RKO (cell line): ENCODE data around the gene NOTCH3.

Experiments
- DNase-seq: peaks from one replicate; pipeline ENCODE4 v3.0.0-alpha.2; 2016; ENCODE audit warnings: low spot score

Gene NOTCH3

DNA sequence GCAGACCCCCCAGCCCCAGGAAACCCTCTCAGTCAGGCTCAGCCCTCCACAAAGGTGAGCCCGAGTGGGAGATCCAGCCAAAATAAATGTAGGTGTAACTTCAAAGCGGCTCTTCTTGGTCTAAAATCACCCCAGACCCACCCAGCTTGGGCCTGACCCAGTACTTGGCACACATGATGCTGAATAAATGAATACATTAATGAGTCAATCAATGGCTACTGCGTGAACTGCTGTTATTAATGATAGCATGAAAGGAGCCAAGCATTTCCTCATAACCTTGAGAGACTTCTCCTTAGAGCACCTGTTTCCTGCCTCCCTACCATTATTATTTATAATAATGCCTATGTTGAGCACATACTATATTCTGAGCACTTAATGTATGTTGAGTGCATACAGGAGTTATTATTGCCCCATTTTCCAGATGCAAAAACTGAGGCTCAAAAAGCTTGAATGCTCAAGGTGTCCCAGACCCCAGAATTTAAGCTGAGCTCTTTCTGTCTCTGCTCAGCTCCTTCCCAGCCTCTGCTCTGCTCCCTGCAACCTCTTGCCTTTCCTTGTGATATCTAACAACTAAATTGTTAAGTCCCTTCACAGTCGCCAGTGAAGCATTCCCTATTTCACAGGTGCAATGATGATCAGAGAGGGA lies 4.3 kb downstream of the NOTCH3 start:
- no peak for DNase-seq

DNA sequence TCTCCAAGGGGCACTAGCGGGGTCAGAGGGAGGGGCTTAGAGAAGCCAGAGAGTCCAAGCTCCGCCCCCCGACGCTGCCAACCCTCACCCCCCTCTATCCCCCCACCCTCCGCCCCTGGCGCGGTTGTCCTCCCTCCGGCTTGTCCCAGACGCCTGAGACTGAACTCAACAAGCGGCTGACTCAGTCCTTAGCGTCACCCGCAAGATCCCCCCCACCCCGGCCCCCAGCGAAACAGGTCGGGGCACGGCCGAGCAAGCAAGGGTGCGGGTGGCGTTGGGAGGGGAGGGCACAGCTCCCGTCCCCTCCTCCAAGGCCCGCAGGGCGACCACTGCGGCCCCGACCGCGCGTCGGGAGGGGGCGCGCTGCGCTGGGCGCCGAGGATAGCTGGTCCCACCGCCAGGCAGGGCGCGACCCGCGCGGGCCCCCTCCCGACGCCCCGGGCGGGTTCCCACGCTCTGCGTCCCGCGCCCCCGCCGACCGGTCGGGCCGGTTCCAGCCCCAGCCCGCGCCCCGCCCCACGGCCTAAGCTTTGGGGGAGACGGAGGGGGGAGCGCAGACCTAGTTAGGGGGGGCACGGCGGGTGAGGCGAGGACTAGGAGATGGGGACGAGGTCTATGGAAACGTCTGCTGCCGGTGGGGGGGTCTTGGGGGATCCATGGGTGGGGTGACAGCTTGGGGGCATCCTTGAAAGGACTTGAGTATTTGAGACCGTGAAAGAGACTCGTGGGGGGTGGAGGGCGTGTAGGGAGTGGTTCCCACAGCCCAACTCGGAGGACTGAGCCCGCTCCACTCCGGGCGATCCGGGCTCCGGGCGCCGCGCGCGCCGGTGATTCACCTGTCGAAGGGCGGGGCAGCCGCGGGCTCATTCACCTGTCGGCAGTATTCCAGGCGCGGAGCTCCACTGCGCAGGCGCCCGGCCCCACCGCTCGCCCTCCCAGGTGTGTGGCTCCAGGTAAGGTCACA lies 5.1 kb downstream of the NOTCH3 start:
- peak; percentile 63 for DNase-seq

DNA sequence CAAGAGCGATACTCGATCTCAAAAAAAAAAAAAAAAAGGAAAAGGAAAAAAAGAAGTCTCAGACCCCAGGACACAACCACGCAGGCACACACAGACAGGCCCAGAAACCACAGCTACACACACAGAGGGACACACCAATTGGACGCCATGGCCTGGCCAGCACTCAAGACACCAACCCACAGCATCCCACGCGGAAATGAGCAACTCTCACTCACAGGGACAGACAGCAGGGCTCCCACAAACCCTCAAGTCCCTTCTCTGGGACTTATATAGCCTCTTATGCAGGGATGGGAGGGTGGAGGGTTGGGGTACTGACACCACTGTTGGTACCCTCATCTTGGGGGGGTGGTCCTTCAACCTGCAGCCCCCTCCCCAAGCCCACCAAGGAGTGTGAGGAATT lies 5.9 kb downstream of the NOTCH3 start:
- no peak for DNase-seq

DNA sequence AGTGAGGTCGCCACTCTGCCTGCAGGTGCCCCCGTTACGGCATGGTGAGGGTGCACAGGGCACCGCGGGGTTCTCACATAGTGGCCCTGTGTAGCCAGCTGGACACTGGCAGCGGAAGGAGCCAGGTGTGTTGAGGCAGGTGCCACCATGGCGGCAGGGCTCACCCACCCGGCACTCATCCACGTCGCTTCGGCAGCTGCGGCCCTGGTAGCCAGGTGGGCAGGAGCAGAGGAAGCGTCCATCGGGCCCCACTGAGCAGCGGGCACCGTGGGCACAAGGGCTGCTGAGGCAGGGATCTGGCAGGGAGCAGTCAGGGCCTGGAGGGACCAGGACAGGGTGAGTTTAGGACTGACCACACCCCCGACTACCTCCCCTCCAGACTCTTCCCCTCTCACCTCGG lies 8.8 kb downstream of the NOTCH3 start:
- DNase-seq: no peak

DNA sequence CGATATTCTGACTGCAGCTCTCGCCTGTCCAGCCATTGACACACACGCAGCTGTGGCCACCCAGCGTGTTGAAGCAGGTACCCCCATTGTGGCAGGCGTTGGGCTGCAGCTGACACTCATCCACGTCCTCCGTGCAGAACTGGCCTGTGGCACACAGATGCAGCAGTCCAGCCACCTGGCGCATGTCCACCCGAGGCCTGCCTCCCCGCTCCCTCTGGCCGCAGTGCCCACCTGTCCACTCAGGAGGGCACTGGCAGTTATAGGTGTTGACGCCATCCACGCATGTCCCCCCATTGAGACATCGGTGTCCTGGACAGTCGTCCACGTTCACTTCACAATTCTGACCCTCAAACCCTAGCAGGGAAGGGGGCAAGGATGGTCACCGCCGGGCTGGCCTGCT lies 9.3 kb downstream of the NOTCH3 start:
- no peak for DNase-seq

DNA sequence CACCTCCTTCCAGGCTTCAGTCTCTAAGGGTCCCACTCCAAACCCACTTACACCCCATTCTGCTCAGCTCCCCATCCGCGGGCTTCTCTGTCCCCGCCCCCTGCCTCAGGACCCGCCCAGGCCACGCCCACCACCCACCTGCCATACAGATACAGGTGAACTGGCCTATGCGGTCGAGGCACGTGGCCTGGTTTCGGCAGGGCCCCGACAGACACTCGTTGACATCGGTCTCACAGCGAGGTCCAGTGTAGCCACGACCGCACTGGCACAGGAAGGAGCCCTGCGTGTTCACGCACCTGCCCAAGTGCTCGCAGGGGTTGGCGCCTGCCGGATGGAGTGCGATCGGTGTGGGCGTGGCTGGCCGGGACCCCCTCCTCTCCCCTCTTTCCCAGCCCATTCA lies 11.9 kb downstream of the NOTCH3 start:
- DNase-seq: no peak

DNA sequence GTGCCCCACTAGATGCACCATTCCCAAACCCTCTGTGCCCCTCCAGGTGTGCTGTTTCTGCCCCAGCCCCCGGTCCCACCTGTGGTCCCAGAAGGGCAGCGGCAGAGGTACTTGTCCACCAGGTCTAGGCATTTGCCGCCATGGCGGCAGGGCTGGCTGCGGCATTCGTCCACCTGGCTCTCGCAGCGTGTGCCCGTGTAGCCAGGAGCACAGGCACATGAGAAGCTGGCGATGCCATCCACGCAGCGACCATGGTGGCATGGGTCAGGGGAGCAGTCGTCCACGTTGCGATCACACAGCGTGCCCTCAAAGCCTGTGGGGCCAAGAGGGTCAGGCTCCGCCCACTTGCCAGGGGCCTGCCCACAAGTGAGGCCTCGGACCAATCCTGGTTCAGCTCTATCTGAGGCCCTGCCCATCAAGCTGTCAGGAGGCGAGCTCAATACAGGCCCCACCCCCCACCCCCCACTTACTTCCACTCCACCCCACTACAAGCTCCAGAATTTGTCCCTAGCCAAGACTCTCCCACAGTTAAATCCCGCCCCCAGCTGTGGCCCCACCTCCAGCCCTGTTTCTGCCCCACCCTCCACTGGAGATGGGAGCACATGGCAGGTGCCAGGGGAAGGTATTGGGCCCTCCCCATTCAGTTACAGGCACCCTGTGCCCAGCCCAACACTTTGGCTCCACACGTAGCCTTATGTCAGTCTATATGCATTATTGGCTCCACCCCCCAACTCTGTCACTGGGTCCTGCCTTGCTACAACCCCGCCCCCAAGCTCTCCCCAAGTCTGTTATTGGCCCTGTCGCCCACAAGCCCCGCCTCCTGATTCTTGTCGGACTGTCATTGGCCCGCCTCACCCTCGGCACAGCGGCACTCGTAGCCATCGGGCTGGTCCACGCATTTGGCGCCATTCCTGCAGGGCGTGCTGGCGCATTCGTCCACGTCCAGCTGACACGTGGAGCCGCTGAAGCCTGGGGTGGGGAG lies 13.5 kb downstream of the NOTCH3 start:
- DNase-seq: no peak

DNA sequence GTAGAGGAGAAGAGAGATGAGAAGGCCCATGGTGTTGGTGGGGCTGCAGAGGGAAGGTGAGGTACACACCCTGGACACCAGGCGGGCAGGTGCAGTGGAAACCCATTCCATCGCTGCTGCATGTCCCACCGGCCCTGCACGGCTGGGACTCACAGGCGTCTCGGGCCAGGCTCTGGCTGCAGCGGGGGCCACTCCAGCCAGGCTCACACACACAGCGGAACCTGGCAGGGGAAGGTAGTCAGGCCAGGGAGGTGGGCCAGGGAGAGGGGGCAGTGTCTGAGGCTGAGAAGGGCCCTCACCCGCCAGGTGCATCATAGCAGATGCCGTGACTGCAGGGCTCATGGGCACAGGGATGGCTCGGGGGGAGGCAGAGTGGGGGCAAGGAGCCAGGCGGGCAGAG lies 15.6 kb downstream of the NOTCH3 start:
- no peak for DNase-seq

DNA sequence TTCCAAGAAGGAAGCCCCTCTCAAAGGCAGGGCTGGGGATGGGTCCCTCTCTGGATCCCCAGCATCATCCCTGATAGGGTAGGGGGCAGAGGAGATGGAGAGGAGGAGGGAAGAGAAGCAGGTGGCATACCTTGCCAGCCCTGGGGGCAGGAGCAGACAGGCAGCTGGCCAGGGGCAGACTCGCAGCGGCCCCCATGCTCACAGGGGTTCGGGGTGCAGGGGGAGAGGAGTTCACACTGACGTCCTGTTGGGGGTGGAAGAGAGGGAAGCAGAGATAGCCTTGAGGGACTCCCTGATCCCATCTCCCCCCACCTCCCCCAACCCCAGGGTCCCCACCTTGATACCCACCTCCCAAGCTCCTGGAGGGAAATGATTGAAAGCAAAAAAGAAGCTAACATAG lies 16.0 kb downstream of the NOTCH3 start:
- no peak for DNase-seq

DNA sequence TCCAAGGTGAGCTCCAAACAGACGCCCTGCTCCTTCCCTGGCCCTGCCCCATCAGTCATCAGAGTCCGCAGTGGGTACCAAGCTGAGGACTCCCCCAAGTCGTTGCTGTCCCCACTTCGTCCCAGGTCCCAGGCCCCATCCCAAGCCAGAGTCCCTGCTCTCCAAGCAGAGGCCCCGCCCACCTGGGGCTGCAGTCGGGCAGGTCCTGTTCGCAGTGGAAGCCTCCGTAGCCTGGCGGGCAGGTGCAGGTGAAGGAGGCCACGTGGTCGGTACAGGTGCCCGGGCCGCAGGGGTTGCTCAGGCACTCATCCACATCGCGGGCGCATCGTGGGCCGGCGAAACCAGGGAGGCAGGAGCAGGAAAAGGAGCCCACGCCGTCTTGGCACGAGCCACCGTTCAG lies 19.4 kb downstream of the NOTCH3 start:
- no peak for DNase-seq

DNA sequence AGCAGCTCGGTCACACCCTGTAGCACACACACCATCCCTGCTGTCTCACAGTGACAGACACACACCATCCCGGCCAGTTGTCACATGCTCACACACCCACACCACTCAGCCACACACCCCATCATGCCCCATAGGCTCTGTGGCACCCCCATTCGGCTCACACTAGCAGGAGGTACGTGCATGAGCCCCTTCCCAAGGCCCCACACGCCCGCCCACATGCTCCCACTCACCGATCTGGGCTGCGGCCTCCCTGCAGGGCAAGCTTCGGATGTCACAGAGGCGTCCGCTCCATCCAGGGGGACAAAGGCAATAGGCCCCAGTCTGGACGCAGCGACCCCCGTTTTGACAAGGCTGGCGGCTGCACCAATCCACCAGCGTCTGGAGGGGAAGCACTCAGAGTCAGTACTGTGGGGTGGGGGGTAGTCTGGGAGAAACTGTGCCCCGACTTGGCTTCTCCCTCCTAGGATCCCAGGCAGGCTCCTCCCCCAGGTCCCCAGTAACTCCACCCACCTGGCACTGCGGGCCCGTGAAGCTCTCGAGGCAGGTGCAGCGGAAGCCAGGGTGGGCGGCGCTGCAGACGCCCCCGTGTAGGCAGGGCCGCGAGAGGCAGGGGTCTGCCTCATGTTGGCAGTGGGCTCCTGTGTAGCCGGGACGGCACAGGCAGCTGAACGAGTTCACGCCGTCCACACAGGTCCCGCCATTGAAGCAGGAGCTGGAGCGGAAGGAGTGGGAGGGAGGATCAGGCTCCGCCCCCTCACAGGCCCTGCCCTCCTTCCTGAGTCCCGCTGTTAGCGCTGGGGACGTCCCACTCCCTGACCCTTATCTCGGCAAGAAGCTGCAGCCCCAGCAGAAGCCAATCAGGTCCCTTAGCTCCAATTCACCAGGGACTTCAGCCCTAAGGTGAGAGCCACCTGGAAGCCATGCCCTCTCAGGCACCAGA lies 20.1 kb downstream of the NOTCH3 start:
- peak; percentile 60 for DNase-seq

DNA sequence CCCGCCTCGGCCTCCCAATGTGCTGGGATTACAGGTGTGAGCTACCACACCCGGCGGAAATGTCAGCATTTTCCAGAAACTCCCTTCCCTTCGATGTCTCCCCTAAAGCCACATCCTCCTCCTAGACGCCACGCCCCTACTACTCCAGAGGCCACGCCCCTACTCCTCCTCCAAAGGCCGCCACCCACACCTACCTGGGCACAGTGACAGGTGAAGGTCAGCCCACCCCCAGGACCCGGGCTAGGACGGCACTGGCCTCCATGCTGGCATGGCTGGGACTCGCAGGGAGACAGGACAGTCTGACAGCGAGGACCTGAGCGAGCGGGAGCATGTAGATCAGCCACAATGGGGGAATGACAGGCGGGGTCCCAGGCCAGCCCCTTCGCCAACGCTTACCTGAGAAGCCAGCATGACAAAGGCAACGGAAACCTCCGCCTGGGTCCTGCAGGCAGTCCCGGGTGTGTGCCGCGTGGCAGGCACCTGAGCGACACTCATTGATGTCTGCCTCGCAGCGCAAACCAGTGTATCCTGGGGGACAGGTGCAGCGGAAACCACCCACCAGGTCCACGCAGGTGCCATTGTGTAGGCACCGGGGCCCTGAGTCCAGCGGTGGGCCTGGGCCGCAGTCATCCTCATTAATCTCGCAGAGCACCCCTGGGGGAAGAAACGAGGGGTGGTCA lies 22.0 kb downstream of the NOTCH3 start:
- no peak for DNase-seq

DNA sequence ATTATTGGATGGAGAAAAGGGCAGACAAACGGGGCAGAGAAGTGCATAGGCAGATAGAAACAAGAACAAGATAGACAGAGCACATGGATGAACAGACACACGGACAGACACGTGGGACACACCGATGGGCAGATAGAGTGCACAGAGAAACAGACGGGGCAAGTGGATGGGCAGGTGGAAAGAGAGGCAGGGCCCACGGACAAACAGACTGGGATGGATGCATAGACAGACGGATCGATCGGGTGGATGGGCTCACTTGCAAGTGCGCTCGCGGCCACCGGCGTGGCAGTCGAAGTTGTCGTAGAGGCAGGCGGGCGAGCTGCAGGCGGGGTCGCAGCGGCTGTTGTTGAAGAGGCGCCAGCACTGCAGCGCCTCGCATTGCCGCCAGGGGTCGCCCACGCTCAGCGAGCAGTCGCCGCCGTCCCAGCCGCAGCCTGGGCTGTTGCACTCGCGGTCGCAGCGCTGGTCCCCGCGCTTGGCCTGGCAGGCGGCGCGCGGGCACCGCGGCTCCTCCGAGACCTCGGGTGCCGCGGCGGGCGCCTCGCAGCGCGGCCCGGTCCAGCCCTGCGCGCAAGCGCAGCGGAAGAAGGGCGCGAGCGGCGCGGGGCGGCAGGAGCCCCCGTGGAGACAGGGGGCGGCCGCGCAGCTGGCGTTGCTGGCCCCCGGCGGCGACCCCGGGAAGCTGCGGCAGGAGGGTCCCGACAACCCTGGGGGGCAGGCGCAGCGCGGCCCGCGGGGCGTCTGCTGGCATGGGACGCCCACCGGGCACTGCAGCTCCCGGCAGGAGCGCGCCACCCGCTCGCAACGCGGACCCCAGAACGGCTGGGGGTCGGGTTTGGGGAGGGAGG lies 23.3 kb downstream of the NOTCH3 start:
- DNase-seq: peak; percentile 74

DNA sequence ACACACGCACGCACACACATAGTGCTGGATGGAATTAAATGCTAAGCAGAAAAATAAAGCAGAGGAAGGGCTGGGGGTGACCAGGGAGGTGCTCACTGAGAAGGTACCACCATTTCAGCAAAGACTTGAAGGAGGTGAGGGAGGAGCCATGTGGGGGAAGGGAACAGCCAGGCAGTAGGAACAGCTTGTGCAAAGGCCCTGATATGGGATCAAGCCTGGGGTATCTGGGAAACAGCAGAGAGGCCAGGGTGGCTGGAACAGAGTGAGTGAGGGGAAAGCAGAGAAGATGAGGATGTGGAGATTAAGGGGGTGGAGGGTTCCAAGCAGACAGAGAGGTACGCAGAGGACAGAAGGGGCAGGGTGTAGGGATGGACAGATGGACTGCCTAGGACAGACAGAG lies 25.2 kb downstream of the NOTCH3 start:
- no peak for DNase-seq

DNA sequence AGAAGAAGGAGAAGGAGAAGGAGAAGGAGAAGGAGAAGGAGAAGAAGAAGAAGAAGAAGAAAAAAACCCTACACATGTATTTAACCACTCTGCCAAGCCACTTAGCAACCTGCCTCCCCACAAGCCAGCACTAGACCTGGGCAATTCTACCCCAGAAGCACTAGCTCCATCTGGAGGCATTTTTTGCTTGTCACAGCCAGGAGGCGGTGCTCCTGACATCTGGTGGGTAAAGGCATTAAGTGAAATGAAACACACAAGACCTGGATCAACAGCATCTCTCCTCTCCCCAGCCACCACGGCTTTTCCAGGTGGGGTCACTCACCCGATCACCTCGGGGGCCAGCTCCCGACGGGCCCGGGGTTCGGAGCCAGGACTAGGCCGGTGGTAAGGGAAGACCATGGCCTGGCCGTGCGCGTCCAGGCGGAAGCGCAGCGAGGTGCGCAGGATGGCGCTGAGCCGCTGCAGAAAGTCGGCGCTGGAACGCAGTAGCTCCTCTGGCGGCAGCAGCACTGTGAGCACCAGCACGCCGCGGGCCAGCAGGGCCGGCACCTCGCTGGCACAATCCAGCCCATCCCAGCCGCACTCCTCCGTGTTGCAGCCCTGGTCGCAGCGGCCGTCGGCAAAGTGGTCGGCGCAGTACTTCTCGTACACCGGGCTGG lies 26.9 kb downstream of the NOTCH3 start:
- DNase-seq: peak; percentile 46

DNA sequence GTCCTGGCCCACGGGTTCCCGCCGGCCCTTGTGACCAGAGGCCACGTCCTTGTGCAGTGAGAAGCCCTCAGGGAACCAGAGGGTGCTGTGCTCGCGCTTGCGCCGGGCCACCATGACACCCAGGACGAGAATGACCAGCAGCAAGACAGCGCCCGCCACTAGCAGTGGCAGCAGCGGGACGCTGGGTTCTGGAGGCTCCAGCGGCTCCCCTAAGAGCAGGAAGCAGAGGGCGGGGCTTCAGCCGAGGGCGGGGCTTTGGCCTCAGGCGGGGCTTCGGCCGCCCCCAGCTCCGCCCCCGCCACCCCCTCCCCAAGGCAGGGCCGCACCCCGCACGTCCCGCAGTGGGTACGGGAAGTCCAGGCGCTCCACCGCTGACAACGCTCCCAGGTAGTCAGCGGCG lies 30.4 kb downstream of the NOTCH3 start:
- no peak for DNase-seq

DNA sequence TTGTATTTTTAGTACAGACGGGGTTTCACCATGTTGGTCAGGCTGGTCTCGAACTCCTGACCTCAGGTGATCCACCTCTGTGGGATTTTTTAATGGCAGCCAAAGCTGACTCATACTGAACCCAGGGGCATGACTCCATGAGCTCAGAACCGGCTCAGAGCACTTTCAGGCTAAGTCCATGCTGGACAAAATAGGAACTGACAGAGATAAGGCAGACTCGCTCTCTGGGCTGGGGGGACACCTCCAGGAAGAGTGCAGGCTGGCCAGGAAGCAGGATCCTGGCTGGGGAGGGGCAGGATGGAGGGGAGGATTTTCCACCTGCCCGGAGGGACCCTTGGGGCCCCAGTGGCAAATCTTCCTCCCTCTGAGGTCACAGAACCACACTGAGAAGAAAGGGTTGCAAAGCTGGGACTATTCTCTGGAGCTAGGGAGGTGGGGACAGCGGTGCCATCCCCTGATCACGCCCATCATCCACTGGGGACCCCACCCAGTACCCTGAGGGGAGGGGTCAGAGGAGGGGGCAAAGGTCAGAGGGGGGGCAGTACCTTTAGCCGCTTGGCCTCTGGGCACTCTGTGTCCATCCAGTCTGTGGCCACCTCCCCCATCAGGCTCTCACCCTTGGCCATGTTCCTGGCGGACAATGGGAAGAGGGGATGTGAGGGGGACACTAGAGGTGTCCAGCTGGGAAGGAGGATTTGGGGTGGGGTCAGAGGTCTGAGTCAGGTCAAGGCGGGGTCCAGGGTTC lies 31.1 kb downstream of the NOTCH3 start:
- DNase-seq: no peak

DNA sequence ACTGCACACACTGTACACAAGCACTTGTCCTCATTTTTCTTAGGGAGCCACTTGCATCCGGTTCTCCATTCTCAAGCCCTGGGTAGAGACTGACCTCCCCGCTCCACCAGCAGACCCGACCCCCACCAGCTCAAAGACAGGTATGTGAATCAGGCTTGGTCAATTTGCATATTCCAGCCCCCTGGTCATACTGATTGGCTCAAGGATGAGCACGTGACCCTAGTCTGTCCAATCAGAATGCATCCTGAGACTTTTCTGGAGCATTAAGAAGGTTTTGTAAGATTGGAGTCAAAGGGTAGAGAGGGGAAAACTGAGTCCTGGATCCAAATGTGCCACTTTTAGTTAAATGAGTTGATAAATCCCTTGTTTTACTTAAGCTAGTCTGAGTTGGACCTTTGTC lies 34.1 kb downstream of the NOTCH3 start:
- no peak for DNase-seq
